GM23338 (cell line): ENCODE data around the gene CDK14. TPM values are rescaled to one million over a fixed set of nuclear protein-coding genes. Genes with fewer than 3 reads are reported as not detected.

Experiments used
- ATAC-seq: fragments of 200-7000 bp; cut with Tn5 transposase; 3 replicates; pipeline ENCODE4 v1.9.1; 2020
- DNase-seq: peaks from one replicate; pipeline ENCODE4 v3.0.0-alpha.2; 2015; ENCODE audit warnings: low spot score
- H2AFZ ChIP-seq: fragments of 200-600 bp; sonication (generic); 2 replicates; pipeline ENCODE4 v1.8.0; 2016; ENCODE audit warnings: antibody characterized with exemption, mild to moderate bottlenecking, moderate library complexity
- H3F3A ChIP-seq: fragments of 200-600 bp; sonication (generic); replicated peaks from 2 replicates; pipeline ENCODE4 v1.8.0; 2017; ENCODE audit warnings: antibody characterized with exemption, mixed run types, low read depth
- H3K27ac ChIP-seq: fragments of 200-600 bp; sonication (generic); 2 replicates; pipeline ENCODE4 v1.6.1; 2016; ENCODE audit warnings: low read depth
- H3K27me3 ChIP-seq: fragments of 200-600 bp; sonication (generic); 2 replicates; pipeline ENCODE4 v1.8.0; 2016; ENCODE audit warnings: mild to moderate bottlenecking, mixed run types, moderate library complexity; ENCODE audit not compliant: insufficient read depth
- H3K36me3 ChIP-seq: fragments of 200-600 bp; sonication (generic); 2 replicates; pipeline ENCODE4 v1.8.0; 2016; ENCODE audit warnings: mild to moderate bottlenecking; ENCODE audit not compliant: insufficient read depth
- H3K4me1 ChIP-seq: fragments of 200-600 bp; sonication (generic); 2 replicates; pipeline ENCODE4 v1.8.0; 2016; ENCODE audit warnings: mild to moderate bottlenecking, moderate library complexity; ENCODE audit not compliant: insufficient read depth
- H3K4me2 ChIP-seq: fragments of 200-600 bp; sonication (generic); 2 replicates; pipeline ENCODE4 v1.7.1; 2017; ENCODE audit warnings: mixed run types
- H3K4me3 ChIP-seq: fragments of 200-600 bp; sonication (generic); 2 replicates; pipeline ENCODE4 v1.6.1; 2016; ENCODE audit warnings: mixed run types
- H3K79me2 ChIP-seq: fragments of 200-600 bp; sonication (generic); replicated peaks from 2 replicates; pipeline ENCODE4 v1.8.0; 2017; ENCODE audit warnings: mild to moderate bottlenecking; ENCODE audit not compliant: insufficient read depth
- H3K9me2 ChIP-seq: fragments of 200-600 bp; sonication (generic); 2 replicates; pipeline ENCODE4 v1.8.0; 2017; ENCODE audit not compliant: insufficient read depth
- H4K20me1 ChIP-seq: fragments of 200-600 bp; sonication (generic); replicated peaks from 2 replicates; pipeline ENCODE4 v1.8.0; 2017; ENCODE audit warnings: mild to moderate bottlenecking; ENCODE audit not compliant: insufficient read depth
- H3K27ac Mint-ChIP-seq: 2 replicates; pipeline ENCODE4 v1.8.0; 2020; ENCODE audit warnings: inconsistent platforms, mild to moderate bottlenecking, moderate library complexity, mixed read lengths
- H3K27me3 Mint-ChIP-seq: 3 replicates; pipeline ENCODE4 v1.8.0; 2022; ENCODE audit warnings: low read depth, mild to moderate bottlenecking, moderate library complexity, mixed read lengths, inconsistent platforms; ENCODE audit not compliant: insufficient read depth, poor library complexity
- H3K36me3 Mint-ChIP-seq: 3 replicates; pipeline ENCODE4 v1.8.0; 2021; ENCODE audit warnings: low read depth, mild to moderate bottlenecking, inconsistent platforms, moderate library complexity, mixed read lengths
- H3K4me1 Mint-ChIP-seq: 3 replicates; pipeline ENCODE4 v1.8.0; 2020; ENCODE audit warnings: mild to moderate bottlenecking, inconsistent platforms, mixed read lengths
- H3K4me3 Mint-ChIP-seq: 3 replicates; pipeline ENCODE4 v1.8.0; 2021; ENCODE audit warnings: moderate library complexity, mild to moderate bottlenecking, inconsistent platforms, mixed read lengths
- H3K9me3 Mint-ChIP-seq: 3 replicates; pipeline ENCODE4 v1.8.0; 2020; ENCODE audit warnings: moderate library complexity, mild to moderate bottlenecking, inconsistent platforms, mixed read lengths
- CREB1 ChIP-seq: fragments of 250-450 bp; sonication (Bioruptor Pico); IDR thresholded peaks from 2 replicates; pipeline ENCODE4 v1.5.0; 2020; ENCODE audit warnings: low read depth, mild to moderate bottlenecking, moderate library complexity
- CTCF ChIP-seq, 2 experiments: fragments of 200-600 bp in 1 of 2; sonication (generic) in 1 of 2; conservative IDR thresholded peaks; 2 replicates each; pipeline versions ENCODE4 v1.5.1 to v1.6.1; 2016 to 2017; ENCODE audit warnings: antibody characterized with exemption in 2 of 2, low read depth in 2 of 2, mild to moderate bottlenecking in 2 of 2, moderate library complexity in 1 of 2
- EZH2phosphoT487 ChIP-seq: fragments of 200-600 bp; sonication (generic); IDR thresholded peaks from one replicate; pipeline ENCODE4 v1.8.1; 2018; ENCODE audit warnings: antibody characterized with exemption; ENCODE audit not compliant: unreplicated experiment
- NANOG ChIP-seq: IDR thresholded peaks from 2 replicates; pipeline ENCODE4 v1.6.1; 2016; ENCODE audit warnings: antibody characterized with exemption, borderline replicate concordance
- POLR2AphosphoS5 ChIP-seq: IDR thresholded peaks from 2 replicates; pipeline ENCODE4 v1.6.1; 2016; ENCODE audit warnings: antibody characterized with exemption, low read depth
- REST ChIP-seq: IDR thresholded peaks from one replicate; pipeline ENCODE4 v1.6.1; 2018; ENCODE audit warnings: antibody characterized with exemption; ENCODE audit not compliant: unreplicated experiment
- STAT1 ChIP-seq: IDR thresholded peaks from one replicate; pipeline ENCODE4 v1.6.1; 2016; ENCODE audit warnings: antibody characterized with exemption; ENCODE audit not compliant: unreplicated experiment
- ZNF331 ChIP-seq: fragments of 250-450 bp; sonication (Bioruptor Pico); IDR thresholded peaks from 2 replicates; pipeline ENCODE4 v1.5.0; 2020; ENCODE audit warnings: low read depth, mild to moderate bottlenecking, moderate library complexity
- polyA plus RNA-seq: library from polyadenylated mRNA; unstranded; fragments of >200 nt; fragmentation: Nextera tagmentation; extraction: Ambion mirVana; gene quantifications from 2 replicates; pipeline ENCODE4 v1.2.1, GENCODE V29; 2016
- total RNA-seq: library from RNA; depleted of rRNA; stranded (reverse); fragments of >200 nt; shearing (Covaris generic); gene quantifications from 2 replicates; pipeline ENCODE4 v1.2.3, GENCODE V29; 2014

CDK14 gene
- total and polyA plus RNA-seq, 2 experiments from 2014 or later = 11.2 to 24.0 TPM

GRCh38 chr7:90560730-90561129 lies 35.4 kb upstream of the CDK14 start (continued):
- TF ChIP-seq REST (no peak), CREB1 (no peak), POLR2AphosphoS5 (no peak), STAT1 (no peak), EZH2phosphoT487 (no peak), CTCF (conservative IDR thresholded peaks at IDR 0.05; ENCODE audit: low read depth in 2 of 2) (no peak)

- H3K4me1 ChIP-seq = no peaks in the 10 kb centered on the region
- H3K4me3 Mint-ChIP-seq = no peak overlapping the region
- H2AFZ ChIP-seq = no peak overlapping the region
Observed at GRCh38 chr7:90563286-90563685, 32.8 kb upstream of the CDK14 start.

GRCh38 chr7:90564455-90564854 lies 31.7 kb upstream of the CDK14 start:
- H3K4me3 Mint-ChIP-seq = no peak overlapping the region
- no peak overlapping the region for H3K4me3 ChIP-seq
- no peaks in the 10 kb centered on the region for H3K4me1 ChIP-seq
- H3F3A ChIP-seq = no peaks in the 10 kb centered on the region
- no peak for DNase-seq
- H3K79me2 ChIP-seq = no peaks in the 10 kb centered on the region
- no peaks in the 10 kb centered on the region for H3K9me2 ChIP-seq
- H3K4me1 Mint-ChIP-seq = no peaks in the 10 kb centered on the region
- no peaks in the 10 kb centered on the region for H3K36me3 ChIP-seq
- H3K27ac Mint-ChIP-seq = no peak overlapping the region
- H3K27me3 Mint-ChIP-seq = peaks cover 4% of the 10 kb centered on the region
- H3K9me3 Mint-ChIP-seq = no peaks in the 10 kb centered on the region
- no peak overlapping the region for H2AFZ ChIP-seq
- no peaks in the 10 kb centered on the region for H4K20me1 ChIP-seq
- H3K27me3 ChIP-seq = no peaks in the 10 kb centered on the region
- ATAC-seq = no peak
- no peak overlapping the region for H3K27ac ChIP-seq
- no peak overlapping the region for H3K4me2 ChIP-seq
- no peaks in the 10 kb centered on the region for H3K36me3 Mint-ChIP-seq
- no peak for TF ChIP-seq NANOG
- no peak for TF ChIP-seq REST

More at GRCh38 chr7:90563286-90563685, 32.8 kb upstream of the CDK14 start:
- TF ChIP-seq ZNF331 (CRISPR knock-in tag) = no peak
- Histone ChIP-seq H4K20me1 (no peaks in the 10 kb centered on the region), H3K9me2 (peaks cover 2% of the 10 kb centered on the region; the same call in 1 of the 2 replicates), H3F3A (no peaks in the 10 kb centered on the region), H3K4me2 (no peak overlapping the region), H3K36me3 (no peaks in the 10 kb centered on the region), H3K27me3 (no peaks in the 10 kb centered on the region), H3K4me3 (no peak overlapping the region), H3K79me2 (no peaks in the 10 kb centered on the region), H3K27ac (no peak overlapping the region)
- no peaks in the 10 kb centered on the region for H3K4me1 Mint-ChIP-seq
- no peaks in the 10 kb centered on the region for H3K36me3 Mint-ChIP-seq
- no peak overlapping the region for H3K27ac Mint-ChIP-seq
- no peaks in the 10 kb centered on the region for H3K9me3 Mint-ChIP-seq
- ATAC-seq (no peak), DNase-seq (no peak)
- H3K27me3 Mint-ChIP-seq = peaks cover 4% of the 10 kb centered on the region
